AG09319 (cell line): ENCODE results near the gene EXOC3.

Experiments used
- DNase-seq: peaks from one replicate; pipeline ENCODE4 v3.0.0-alpha.2; 2010; ENCODE audit warnings: low read depth; ENCODE audit errors: extremely low read depth
- TF ChIP-seq, protein P1 (sequence below): IDR thresholded peaks from 2 replicates; pipeline ENCODE4 v1.5.1; 2011; ENCODE audit warnings: low read depth, mild to moderate bottlenecking, inconsistent platforms, low read length, moderate library complexity

Gene EXOC3

DNA sequence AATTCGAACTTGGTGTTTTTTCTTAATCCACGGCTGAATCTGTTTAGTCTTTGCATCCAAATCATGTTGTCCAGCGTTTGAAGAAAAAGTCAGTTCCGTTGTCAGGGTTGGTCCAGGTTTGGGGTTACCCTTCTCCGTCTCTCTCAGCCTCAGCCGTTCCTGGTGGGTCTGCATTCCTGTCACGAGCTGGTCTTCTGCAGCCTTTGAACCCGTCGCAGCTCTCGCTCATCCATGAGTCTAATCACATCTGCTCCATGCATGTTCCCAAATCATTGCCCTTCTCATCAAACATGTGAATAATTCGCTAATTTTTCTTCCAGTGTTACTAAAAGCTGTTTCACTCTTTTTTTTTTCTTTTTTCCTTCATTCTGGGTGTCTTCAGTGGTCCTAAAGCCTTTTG is 39.0 kb upstream of the EXOC3 start:
- DNase-seq: no peak
- TF ChIP-seq, protein P1, sequence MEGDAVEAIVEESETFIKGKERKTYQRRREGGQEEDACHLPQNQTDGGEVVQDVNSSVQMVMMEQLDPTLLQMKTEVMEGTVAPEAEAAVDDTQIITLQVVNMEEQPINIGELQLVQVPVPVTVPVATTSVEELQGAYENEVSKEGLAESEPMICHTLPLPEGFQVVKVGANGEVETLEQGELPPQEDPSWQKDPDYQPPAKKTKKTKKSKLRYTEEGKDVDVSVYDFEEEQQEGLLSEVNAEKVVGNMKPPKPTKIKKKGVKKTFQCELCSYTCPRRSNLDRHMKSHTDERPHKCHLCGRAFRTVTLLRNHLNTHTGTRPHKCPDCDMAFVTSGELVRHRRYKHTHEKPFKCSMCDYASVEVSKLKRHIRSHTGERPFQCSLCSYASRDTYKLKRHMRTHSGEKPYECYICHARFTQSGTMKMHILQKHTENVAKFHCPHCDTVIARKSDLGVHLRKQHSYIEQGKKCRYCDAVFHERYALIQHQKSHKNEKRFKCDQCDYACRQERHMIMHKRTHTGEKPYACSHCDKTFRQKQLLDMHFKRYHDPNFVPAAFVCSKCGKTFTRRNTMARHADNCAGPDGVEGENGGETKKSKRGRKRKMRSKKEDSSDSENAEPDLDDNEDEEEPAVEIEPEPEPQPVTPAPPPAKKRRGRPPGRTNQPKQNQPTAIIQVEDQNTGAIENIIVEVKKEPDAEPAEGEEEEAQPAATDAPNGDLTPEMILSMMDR: no peak

GRCh38 chr5:404666-405241 is 38.2 kb upstream of the EXOC3 start:
- TF ChIP-seq, protein P1: no peak

GRCh38 chr5:405421-405820 is 37.6 kb upstream of the EXOC3 start:
- TF ChIP-seq, protein P1: no peak
- no peak for DNase-seq

More at GRCh38 chr5:404666-405241, 38.2 kb upstream of the EXOC3 start:
- DNase-seq: no peak

GRCh38 chr5:406041-406440 is 36.9 kb upstream of the EXOC3 start:
- no peak for DNase-seq
- TF ChIP-seq, protein P1: no peak

DNA sequence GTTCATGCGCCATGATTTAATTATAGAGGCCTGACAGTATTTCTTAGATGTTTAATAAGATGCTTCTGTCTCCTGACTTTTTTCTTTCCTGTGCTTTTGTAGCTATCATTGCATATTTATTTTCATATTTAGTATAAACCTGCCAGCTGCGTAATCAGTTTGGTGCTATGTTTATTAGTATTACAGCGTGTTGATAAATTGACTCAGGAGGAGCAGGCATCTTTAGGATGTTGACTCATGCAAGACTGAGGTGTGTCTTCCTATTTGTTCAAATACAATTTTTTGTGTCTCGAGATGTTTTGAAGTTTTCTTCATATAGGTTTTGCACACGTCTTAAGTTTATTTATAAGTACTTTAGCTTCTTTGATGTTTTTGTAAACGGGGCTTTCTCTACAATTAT is 35.9 kb upstream of the EXOC3 start:
- DNase-seq: no peak
- TF ChIP-seq, protein P1: no peak

DNA sequence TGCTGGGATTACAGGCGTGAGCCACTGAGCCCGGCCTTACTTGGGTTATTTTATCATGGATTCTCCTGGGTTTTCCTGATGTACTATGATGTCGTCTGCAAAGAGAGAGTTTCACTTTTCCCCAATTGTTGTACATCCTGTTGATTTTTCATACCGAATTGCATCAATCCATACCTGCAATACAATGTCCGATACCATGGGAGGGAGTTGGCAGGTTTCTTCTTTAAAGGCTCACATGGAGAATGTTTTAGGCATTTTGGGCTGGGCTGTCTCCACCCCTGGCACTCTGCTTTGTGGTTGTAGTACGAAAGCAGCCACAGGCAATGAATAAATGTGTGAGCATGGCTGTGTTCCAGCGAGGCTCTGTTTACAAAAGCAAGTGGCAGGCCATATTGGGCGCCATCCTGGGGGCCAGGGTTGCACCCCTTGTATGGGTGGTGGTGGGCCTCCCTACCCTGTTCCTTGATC is 35.1 kb upstream of the EXOC3 start:
- TF ChIP-seq, protein P1: no peak
- no peak for DNase-seq

DNA sequence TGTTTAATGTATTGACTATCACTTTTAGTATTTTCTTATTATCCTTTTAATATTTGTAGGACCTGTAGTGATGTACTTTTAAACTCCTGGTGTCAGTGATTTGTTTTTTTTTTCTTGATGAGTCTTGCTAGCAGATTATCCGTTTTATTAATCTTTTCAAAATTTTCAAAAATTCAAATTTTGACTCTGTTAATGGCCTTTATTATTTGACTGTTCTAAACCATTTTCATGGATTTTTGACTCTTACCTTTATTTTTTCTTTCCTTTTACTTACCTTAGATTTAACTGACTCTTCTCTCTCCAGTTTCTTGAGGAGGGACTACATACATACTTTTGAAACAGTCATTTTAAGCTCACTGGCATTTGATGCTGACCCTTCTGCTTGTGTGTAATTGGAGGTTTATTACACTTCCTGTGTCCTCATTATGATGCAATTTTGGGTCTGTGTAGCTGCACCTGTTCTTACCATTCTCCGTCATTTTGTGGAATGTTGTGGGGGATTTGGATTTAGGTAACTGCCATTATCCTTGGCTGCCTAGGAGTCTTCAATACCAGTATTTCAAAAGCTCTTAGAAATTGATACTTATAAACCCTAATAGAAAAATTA is 32.0 kb upstream of the EXOC3 start:
- DNase-seq: no peak
- TF ChIP-seq, protein P1: no peak
